ENCODE data around the gene TMEM63A.
A peak's percentile ranks its signal among the peaks of the same experiment; 100 is the strongest.

Gene TMEM63A

GRCh38 chr1:225928186-225929175 lies 46.3 kb upstream of the TMEM63A start:
- Histone ChIP-seq H3K18ac (ENCODE audit: low read length) (no peak overlapping the region), H2AFZ (ENCODE audit: insufficient read depth, low read length, poor library complexity) (no peak overlapping the region), H3K23ac (ENCODE audit: low read length) (no peak overlapping the region), H3K36me3 (ENCODE audit: control insufficient read depth in 1 of 2, insufficient read depth in 2 of 2, low read length in 2 of 2) (no peaks in the 10 kb centered on the region), H4K91ac (ENCODE audit: low read depth, low read length) (no peak overlapping the region), H4K12ac (ENCODE audit: low read depth, low read length) (no peak overlapping the region), H2BK5ac (ENCODE audit: low read depth, low read length, poor library complexity) (no peak overlapping the region), H3K27me3 (ENCODE audit: insufficient read depth, low read length) (no peaks in the 10 kb centered on the region), H3K79me1 (ENCODE audit: low read length) (peaks cover 9% of the 10 kb centered on the region), H3K4me3 (ENCODE audit: low read depth, low read length) (no peak overlapping the region), H3K79me2 (ENCODE audit: control insufficient read depth, insufficient read depth, low read length, poor library complexity) (peaks cover 5% of the 10 kb centered on the region), H2AK5ac (ENCODE audit: low read length) (no peak overlapping the region), H4K8ac (ENCODE audit: low read depth, low read length) (no peak overlapping the region), H3K9ac (ENCODE audit: low read length) (no peak overlapping the region), H3K4me2 (ENCODE audit: low read length) (no peak overlapping the region), H2BK12ac (ENCODE audit: low read length) (no peak overlapping the region), H3K27ac (ENCODE audit: low read depth, low read length) (no peak overlapping the region), H3K4ac (ENCODE audit: low read depth, low read length) (no peak overlapping the region), H3K4me1 (ENCODE audit: control insufficient read depth in 1 of 2, insufficient read depth in 2 of 2, low read length in 2 of 2) (peaks cover 2% of the 10 kb centered on the region in 2 experiments), H3K9me3 (ENCODE audit: insufficient read depth, low read depth, low read length) (no peaks in the 10 kb centered on the region), H3K14ac (ENCODE audit: low read length) (no peak overlapping the region), H2BK120ac (ENCODE audit: insufficient read depth, low read length, poor library complexity) (no peak overlapping the region)
- no CpG with 5 or more reads among the region's 14 CpGs for WGBS (ENCODE audit: extremely low coverage, insufficient coverage, insufficient read length)
- DNase-seq, result no peak

DNA sequence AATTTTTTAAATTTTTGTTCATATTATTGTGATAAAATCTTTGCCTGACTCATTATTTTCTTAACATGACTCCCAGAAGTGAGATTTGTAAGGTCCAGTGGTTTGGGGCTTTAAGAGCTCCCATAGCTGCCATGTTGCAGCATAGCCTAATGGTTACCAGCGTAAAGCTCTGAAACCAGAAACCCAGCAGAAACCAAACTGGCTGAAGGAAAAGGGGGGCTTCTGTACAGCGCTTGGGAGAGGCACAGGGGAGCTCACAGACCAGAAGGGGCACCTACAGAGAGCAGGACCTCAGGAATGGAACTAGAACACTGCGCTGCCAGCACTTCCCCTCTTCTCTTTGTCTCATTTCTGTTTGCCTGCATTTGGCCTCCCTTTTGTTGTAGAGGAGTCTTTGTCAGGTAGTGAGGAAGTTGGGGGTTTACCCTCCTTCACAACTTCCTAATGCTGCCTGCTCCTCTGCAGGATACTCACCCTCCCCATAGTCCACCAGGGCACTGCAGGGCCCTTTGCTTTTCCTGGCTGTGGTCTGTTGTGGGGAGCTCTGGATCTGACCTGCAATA lies 44.5 kb upstream of the TMEM63A start:
- H3K14ac ChIP-seq (ENCODE audit: low read length), result no peak overlapping the region
- H3K79me2 ChIP-seq (ENCODE audit: control insufficient read depth, insufficient read depth, low read length, poor library complexity), result peaks cover 6% of the 10 kb centered on the region
- peaks cover 4% of the 10 kb centered on the region for H3K9me3 ChIP-seq (ENCODE audit: insufficient read depth, low read depth, low read length)
- H4K8ac ChIP-seq (ENCODE audit: low read depth, low read length), result no peak overlapping the region
- no peak overlapping the region for H3K9ac ChIP-seq (ENCODE audit: low read length)
- H3K36me3 ChIP-seq (ENCODE audit: control insufficient read depth in 1 of 2, insufficient read depth in 2 of 2, low read length in 2 of 2), result peaks cover 7% of the 10 kb centered on the region in 2 experiments
- no peak overlapping the region for H2AK5ac ChIP-seq (ENCODE audit: low read length)
- no peak overlapping the region for H4K12ac ChIP-seq (ENCODE audit: low read depth, low read length)
- H3K4ac ChIP-seq (ENCODE audit: low read depth, low read length), result no peak overlapping the region
- no peak overlapping the region for H2BK120ac ChIP-seq (ENCODE audit: insufficient read depth, low read length, poor library complexity)
- peak; percentile 8 to 53 for DNase-seq
- no peak overlapping the region for H3K23ac ChIP-seq (ENCODE audit: low read length)
- no peaks in the 10 kb centered on the region for H3K27me3 ChIP-seq (ENCODE audit: insufficient read depth, low read length)
- H2BK5ac ChIP-seq (ENCODE audit: low read depth, low read length, poor library complexity), result no peak overlapping the region
- no peak overlapping the region for H2BK12ac ChIP-seq (ENCODE audit: low read length)
- H3K4me2 ChIP-seq (ENCODE audit: low read length), result no peak overlapping the region
- H3K4me1 ChIP-seq (ENCODE audit: control insufficient read depth in 1 of 2, insufficient read depth in 2 of 2, low read length in 2 of 2), result peaks cover 2 to 7% of the 10 kb centered on the region in 2 experiments
- H3K18ac ChIP-seq (ENCODE audit: low read length), result no peak overlapping the region
- no peak overlapping the region for H2AFZ ChIP-seq (ENCODE audit: insufficient read depth, low read length, poor library complexity)
- H3K27ac ChIP-seq (ENCODE audit: low read depth, low read length), result no peak overlapping the region
- WGBS (ENCODE audit: extremely low coverage, insufficient coverage, insufficient read length), result no CpG with 5 or more reads among the region's 3 CpGs
- H3K79me1 ChIP-seq (ENCODE audit: low read length), result peaks cover 9% of the 10 kb centered on the region
- H4K91ac ChIP-seq (ENCODE audit: low read depth, low read length), result no peak overlapping the region
- no peak overlapping the region for H3K4me3 ChIP-seq (ENCODE audit: low read depth, low read length)

- peaks cover 9% of the 10 kb centered on the region for H3K79me1 ChIP-seq (ENCODE audit: low read length)
- peak within 1 kb of the TSS; percentile 78 for H2AFZ ChIP-seq (ENCODE audit: insufficient read depth, low read length, poor library complexity)
- WGBS (ENCODE audit: extremely low coverage, insufficient coverage, insufficient read length), result no CpG with 5 or more reads among the region's 80 CpGs
- H2BK12ac ChIP-seq (ENCODE audit: low read length), result no peak within 1 kb of the TSS
- peak within 1 kb of the TSS; percentile 89 for H4K8ac ChIP-seq (ENCODE audit: low read depth, low read length)
- H2BK120ac ChIP-seq (ENCODE audit: insufficient read depth, low read length, poor library complexity), result peak within 1 kb of the TSS; percentile 19
- H4K12ac ChIP-seq (ENCODE audit: low read depth, low read length), result peak within 1 kb of the TSS; percentile 96
- peak within 1 kb of the TSS; percentile 44 for H2BK5ac ChIP-seq (ENCODE audit: low read depth, low read length, poor library complexity)
- peaks cover 2 to 7% of the 10 kb centered on the region in 2 experiments for H3K4me1 ChIP-seq (ENCODE audit: control insufficient read depth in 1 of 2, insufficient read depth in 2 of 2, low read length in 2 of 2)
- peak within 1 kb of the TSS; percentile 78 for H4K91ac ChIP-seq (ENCODE audit: low read depth, low read length)
- H3K23ac ChIP-seq (ENCODE audit: low read length), result no peak within 1 kb of the TSS
- H3K79me2 ChIP-seq (ENCODE audit: control insufficient read depth, insufficient read depth, low read length, poor library complexity), result peaks cover 6% of the 10 kb centered on the region
- DNase-seq, result peak; percentile 97 to 99
- peak within 1 kb of the TSS; percentile 97 for H3K4me3 ChIP-seq (ENCODE audit: low read depth, low read length)
- H3K9me3 ChIP-seq (ENCODE audit: insufficient read depth, low read depth, low read length), result peaks cover 4% of the 10 kb centered on the region
- peak within 1 kb of the TSS; percentile 95 for H3K4me2 ChIP-seq (ENCODE audit: low read length)
- H3K4ac ChIP-seq (ENCODE audit: low read depth, low read length), result peak within 1 kb of the TSS; percentile 84
- H2AK5ac ChIP-seq (ENCODE audit: low read length), result peak within 1 kb of the TSS; percentile 16
- peak within 1 kb of the TSS; percentile 85 for H3K27ac ChIP-seq (ENCODE audit: low read depth, low read length)
- peak within 1 kb of the TSS; percentile 90 for H3K9ac ChIP-seq (ENCODE audit: low read length)
- peak within 1 kb of the TSS; percentile 77 for H3K14ac ChIP-seq (ENCODE audit: low read length)
- H3K27me3 ChIP-seq (ENCODE audit: insufficient read depth, low read length), result no peaks in the 10 kb centered on the region
- peak within 1 kb of the TSS; percentile 82 for H3K18ac ChIP-seq (ENCODE audit: low read length)
- peaks cover 19 to 21% of the 10 kb centered on the region in 2 experiments for H3K36me3 ChIP-seq (ENCODE audit: control insufficient read depth in 1 of 2, insufficient read depth in 2 of 2, low read length in 2 of 2)
These were observed 41.7 kb upstream of the TMEM63A start, which contains the start of gene PYCR2 for GRCh38 chr1:225923692-225924555. Gene PYCR2, minus strand, starts transcription at chr1:225924250. Its CDS starts 140 bp downstream, at chr1:225924110.

DNA sequence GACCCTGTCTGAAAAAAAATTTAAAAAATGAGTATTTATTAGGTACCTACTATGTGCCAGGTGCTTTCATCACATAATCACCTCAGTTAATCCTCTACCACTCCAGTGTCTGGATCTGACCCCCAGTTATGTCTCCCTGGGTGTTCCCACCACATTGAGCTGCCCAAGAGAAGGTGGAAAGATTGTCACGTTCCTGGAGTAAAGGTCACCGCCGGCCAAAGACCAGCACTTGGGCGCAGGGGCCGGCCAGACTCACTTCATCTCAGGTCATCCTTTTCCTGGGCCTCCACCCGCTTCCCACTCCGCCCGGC lies 41.2 kb upstream of the TMEM63A start:
- Histone ChIP-seq H2BK120ac (ENCODE audit: insufficient read depth, low read length, poor library complexity) (peak overlapping the region; percentile 7), H2BK12ac (ENCODE audit: low read length) (no peak overlapping the region), H3K36me3 (ENCODE audit: control insufficient read depth in 1 of 2, insufficient read depth in 2 of 2, low read length in 2 of 2) (peaks cover 19 to 23% of the 10 kb centered on the region in 2 experiments), H4K12ac (ENCODE audit: low read depth, low read length) (peak overlapping the region; percentile 17), H2AFZ (ENCODE audit: insufficient read depth, low read length, poor library complexity) (peak overlapping the region; percentile 78), H3K4ac (ENCODE audit: low read depth, low read length) (no peak overlapping the region), H2AK5ac (ENCODE audit: low read length) (peak overlapping the region; percentile 16), H3K9ac (ENCODE audit: low read length) (peak overlapping the region; percentile 90), H3K27ac (ENCODE audit: low read depth, low read length) (peak overlapping the region; percentile 85), H4K8ac (ENCODE audit: low read depth, low read length) (peak overlapping the region; percentile 83), H3K18ac (ENCODE audit: low read length) (peak overlapping the region; percentile 64), H3K23ac (ENCODE audit: low read length) (no peak overlapping the region), H3K27me3 (ENCODE audit: insufficient read depth, low read length) (no peaks in the 10 kb centered on the region), H4K91ac (ENCODE audit: low read depth, low read length) (no peak overlapping the region), H3K4me3 (ENCODE audit: low read depth, low read length) (peak overlapping the region; percentile 97), H2BK5ac (ENCODE audit: low read depth, low read length, poor library complexity) (no peak overlapping the region), H3K9me3 (ENCODE audit: insufficient read depth, low read depth, low read length) (peaks cover 4% of the 10 kb centered on the region), H3K79me2 (ENCODE audit: control insufficient read depth, insufficient read depth, low read length, poor library complexity) (peaks cover 6% of the 10 kb centered on the region), H3K4me2 (ENCODE audit: low read length) (peak overlapping the region; percentile 95), H3K14ac (ENCODE audit: low read length) (peak overlapping the region; percentile 77), H3K79me1 (ENCODE audit: low read length) (peaks cover 9% of the 10 kb centered on the region), H3K4me1 (ENCODE audit: control insufficient read depth in 1 of 2, insufficient read depth in 2 of 2, low read length in 2 of 2) (peaks cover 2 to 7% of the 10 kb centered on the region in 2 experiments)
- DNase-seq, result peak in 1 of 2 donors; percentile 36
- WGBS (ENCODE audit: extremely low coverage, insufficient coverage, insufficient read length), result no CpG with 5 or more reads among the region's 8 CpGs
